ENCODE data around the gene NXNL1.

The NXNL1 gene

DNA sequence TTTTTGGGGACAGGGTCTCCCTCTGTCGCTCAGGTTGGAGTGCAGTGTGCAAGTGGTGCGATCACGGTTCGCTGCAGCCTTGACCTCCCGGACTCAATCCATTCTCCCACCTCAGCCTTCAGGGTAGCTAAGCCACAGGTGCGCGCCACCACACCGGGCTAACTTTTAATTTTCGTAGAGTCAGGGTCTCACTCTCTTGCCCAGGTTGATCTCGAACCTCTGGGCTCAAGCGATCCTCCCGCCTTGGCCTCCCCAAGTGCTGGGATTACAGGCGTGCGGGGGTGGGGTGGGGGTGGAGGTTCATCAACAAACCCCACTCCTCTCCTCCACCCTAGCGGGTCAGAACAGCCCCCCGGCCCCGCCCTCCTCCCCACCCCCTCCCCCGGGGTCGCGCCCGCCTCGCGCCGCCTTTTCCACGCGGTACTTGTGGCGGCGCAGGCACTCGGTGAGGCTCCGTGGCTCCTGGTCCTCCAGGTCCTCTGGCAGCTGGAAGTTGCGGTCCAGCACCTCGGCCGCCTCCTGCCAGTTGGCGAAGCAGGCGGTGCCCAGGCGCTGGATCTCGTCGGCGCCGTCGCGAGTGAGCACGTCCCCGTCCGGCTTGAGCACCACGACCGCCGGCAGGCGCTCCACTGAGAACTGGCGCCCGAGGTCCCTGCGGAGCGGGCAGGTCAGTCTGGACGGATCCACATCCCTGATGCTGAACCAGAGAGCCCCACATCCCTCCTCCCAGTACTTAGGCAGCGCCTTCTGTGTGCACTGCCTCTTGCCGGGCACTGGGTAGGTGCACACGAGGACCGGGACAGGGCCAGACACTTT is 5.2 kb downstream of the NXNL1 start:
- DNase-seq (ENCODE audit: low spot score) = no peak

DNA sequence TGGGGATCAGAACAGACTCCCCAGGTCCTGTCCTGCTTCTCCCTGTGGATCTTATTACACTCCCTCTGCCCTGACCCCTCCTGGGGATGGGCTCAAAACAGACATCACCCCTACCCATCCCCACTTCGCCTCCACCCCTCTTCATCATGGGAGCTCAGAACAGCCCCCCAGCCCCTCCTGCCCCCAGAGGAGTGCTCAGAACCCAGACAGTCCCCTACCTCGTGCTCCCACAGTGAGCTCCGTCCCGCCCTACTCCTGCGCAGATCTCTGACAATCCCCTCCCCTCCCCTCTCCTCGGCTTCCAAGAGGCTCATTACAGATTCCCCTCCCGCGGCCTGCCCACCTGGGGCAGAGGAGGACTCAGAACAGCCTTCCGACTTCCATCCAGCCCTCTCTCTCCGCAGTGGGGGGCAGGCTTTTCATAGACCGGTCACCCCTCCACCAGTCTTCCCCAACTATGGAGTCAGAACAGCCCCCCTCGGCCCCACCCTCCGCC is 6.1 kb downstream of the NXNL1 start:
- DNase-seq (ENCODE audit: low spot score) = no peak

DNA sequence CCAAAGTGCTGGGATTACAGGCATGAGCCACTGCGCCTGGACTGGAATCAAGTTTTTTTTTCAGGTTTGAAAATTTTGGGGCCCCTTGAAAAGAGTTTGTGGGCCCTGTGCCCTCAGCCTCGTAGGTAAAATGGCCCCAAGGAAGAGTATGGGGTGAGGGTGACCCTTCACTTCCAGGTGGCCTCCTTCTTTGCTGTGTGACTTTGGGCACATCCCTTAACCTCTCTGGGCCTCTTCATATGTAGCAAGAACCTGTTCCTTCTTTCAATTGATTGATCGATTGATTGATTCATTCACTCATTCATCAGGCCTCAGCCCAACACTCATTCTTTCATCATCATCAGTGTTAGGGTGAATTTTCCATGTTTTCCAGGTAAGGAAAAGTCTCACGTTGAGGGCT is 8.9 kb downstream of the NXNL1 start:
- no peak for DNase-seq (ENCODE audit: low spot score)

DNA sequence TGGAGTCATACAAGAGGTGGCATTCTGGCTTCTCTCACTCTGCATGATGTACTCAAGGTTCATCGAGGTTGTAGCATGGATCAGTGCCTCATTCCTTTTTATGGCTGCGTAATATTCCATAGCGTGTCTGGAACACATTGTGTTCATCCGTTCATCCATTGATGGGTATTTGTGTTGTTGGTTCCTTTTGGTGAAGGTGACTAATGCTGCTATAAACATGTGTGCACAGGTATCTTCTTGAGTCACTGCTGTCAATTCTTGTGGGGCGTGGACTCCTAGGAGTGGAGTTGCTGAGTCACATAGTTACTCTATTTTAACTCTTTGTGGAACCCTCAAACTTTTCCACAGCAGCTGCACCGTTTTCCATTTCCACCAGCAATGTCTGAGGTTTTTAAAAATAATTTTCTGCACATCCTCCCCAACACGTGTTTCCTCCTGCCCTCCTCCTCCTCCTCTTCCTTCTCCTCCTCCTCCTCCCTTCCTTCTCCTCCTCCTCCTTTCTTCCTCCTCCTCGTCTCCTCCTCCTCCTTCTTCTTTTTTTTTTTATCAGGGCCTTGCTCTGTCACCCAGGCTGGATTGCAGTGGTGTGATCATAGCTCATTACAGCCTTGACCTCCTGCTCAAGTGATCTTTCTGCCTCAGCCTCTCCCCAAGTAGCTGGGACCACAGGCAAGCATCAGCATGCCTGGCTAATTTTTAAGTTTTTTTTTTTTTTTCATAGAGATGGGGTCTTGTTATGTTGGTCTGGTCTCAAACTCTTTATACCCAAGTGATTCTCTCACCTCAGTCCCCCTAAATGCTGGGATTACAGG is 10.3 kb downstream of the NXNL1 start:
- DNase-seq (ENCODE audit: low spot score) = peak; percentile 91

DNA sequence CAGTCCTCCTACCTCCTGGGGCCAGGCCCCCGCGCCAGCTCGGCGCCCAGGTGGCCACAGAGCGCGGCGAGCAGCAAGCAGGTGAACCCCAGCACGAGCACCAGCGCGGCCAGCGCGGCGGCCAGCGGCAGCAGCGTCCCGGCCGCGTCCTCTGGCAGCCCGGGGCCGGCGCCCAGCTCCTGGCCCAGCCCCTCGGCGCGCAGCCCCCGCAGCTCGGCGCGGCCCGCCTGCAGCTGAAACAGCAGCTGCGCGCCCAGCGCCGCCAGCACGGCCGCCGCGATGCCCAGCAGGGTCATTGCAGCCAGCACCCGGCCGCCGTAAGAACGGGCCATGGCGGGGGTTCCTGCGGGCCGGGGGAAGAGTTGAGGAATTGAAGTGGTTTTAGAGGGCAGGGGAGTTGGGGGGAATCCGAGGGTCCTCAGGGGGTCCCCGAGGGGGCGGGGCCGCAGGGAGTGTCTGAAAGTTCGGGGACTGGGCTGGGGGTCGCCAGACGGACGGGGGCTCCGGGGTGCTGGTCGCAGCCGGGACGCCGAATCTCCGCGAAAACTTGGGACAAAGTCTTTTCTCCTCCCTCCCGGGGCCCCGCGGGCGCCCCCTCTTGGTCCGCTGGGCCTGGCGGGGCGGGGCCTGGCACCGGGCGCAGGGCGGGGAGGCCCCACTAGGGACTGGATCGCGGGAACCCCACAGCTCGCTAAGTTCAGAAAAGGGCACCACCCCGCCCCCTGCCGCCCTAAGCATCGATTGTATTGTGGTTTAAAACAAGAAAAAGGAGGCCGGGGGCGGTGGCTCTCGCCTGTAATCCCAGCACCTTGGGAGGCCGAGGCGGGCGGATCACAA is 12.4 kb downstream of the NXNL1 start, which contains the start of gene TMEM221:
Gene TMEM221, minus strand, starts transcription at position 538 of the 837 bp plus-strand sequence. Its CDS starts 206 bp downstream, at position 332.
- no peak for DNase-seq (ENCODE audit: low spot score)

DNA sequence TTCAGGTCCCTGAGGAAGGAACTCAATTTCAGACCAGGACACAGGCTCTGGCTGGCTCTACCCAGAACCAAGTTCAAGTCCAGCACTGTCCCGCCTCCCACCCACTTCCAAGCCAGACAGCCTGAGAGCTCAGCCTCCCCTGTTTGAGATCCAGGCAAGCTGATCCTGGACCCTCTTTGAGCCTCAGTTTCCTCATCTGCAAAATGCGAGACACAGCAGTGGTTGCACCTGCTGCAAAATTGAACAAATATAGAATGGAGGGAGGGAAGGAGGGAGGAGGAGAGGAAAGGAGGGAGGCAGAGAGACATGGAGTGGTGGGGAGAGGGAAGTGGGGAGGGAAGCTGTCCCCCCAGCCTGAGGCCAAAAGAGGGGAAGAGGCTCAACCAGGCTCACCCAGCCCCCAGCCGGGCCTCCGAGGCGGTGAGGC is 13.0 kb downstream of the NXNL1 start:
- DNase-seq (ENCODE audit: low spot score) = no peak

DNA sequence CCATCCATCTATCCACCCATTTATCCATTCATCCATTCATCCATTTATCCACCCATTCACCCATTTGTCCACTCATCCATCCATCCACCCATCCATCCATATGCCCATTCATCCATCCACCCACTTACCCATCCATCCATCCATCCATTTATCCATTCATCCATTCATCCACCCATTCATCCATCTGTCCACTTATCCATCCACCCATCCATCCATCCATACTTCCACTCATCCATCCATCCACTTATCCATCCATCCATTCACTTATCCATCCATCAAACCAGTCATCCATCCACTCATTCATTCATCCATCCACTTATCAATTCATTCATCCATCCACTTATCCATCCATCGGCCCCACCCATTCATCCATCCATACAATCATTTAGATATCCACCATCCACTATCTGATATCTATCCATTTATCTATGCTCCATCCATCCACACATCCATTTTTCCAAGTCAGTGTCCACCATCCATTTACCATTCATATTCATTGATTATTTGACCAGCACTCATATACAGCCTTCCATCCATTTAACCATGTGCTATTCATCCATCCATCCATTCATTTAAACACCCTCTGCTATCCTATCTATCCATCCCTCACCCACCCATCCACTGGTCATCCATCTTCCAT is 15.1 kb downstream of the NXNL1 start:
- DNase-seq (ENCODE audit: low spot score) = no peak

DNA sequence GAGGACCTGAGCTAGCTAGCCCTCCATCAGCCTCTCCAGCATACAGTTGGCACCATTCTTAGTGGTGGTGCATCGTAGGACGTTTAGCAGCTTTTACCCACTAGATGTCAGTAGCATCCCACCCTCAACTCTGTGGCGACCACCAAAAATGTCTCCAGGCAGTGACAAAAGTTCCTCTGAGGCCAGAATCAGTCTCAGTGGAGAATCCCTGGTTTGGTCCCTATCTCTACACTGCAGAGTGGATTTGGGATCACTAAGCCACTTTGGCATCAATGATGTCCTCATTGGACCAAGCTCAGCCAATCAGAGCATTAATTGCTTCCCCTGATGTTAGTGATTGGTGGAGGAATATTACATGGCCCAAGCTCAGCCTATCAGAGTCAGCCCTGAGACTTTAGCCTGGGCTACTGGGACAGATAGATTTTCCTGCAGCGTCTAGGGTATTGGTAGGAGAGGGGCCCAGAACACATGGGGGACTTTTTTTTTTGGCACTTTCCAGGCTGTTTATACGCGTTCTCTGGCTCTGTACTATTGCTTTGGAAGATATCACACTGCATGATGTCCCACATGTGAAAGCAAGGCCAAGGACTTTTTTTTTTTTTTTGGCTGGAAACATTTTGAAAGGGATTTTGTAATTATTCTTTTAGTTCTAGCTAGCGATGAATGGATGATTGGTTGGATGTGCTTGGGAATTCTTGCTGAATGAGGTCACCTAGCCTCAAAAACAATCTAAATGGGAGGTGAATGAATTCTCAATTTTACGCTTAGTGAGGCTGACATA is 19.3 kb downstream of the NXNL1 start:
- no peak for DNase-seq (ENCODE audit: low spot score)

DNA sequence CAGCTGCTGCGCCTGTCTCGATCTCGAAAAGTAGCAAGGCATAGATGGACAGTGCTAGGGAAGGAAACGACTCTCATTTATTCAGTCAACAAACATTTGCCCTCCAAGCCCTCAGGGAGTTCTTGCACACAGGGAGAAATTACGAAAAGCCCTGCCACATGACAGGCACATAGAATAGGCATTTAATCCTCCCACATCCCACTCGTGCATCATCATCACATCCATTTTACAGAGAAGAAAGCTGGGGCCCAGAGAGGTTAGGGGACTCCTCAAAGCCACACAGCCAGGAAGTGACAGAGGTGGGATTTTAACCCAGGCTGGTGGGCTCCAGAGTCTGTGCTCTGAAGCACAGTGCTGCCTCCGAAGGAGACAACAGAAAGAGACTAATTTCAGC is 23.9 kb downstream of the NXNL1 start:
- no peak for DNase-seq (ENCODE audit: low spot score)

DNA sequence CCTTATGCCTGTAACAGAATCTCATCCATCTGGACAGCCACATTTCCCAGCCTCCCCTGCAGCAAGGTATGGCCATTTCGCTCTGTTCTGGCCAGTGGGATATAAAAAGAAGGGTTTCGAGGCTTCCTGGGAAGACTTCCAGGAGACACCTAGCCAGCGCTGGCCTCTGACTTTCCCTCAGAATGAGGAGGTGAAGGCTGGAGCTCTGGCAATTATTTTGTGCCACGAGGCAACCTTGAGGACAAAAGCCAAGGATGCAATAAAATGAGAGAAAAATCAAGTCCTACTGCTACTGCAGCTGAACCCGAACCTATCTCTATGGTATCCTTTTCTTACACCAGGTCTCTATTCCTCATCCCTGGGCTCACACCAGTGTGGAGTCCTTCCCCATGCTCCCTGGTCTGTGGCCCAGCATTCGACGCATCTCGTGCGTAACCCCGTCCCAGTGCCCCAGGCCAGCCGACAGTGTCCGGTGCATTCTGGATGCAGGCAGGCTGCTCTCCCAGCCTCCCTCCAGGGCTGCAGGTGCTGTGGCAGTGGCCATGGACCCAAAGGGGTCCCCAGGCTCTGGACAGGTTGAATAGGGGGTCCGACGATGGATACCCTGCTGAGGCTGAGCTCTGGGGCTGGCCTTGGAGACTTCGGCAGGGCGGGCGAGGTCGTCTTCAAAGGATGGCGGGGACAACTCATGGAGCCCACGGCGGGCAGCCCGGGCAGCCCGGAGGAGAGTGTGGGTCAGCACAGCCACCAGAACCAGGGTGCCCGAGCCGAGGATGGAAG is 24.4 kb downstream of the NXNL1 start:
- no peak for DNase-seq (ENCODE audit: low spot score)

DNA sequence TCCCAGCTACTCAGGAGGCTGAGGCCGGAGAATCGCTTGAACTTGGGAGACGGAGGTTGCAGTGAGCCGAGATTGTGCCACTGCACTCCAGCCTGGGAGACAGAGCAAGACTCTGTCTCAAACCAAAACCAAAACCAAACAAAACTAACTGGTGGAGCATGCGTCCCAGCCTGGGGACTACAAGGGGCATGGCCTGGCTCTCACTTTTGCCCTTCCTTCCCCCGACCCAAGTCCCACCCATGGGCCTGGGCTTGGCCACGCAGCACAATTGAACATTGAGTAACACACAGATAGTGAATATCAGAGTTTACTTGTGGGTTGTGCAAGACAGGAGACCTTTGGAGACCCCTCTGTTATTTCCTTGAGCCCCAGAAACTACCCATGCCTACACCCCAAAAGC is 25.5 kb downstream of the NXNL1 start:
- no peak for DNase-seq (ENCODE audit: low spot score)

DNA sequence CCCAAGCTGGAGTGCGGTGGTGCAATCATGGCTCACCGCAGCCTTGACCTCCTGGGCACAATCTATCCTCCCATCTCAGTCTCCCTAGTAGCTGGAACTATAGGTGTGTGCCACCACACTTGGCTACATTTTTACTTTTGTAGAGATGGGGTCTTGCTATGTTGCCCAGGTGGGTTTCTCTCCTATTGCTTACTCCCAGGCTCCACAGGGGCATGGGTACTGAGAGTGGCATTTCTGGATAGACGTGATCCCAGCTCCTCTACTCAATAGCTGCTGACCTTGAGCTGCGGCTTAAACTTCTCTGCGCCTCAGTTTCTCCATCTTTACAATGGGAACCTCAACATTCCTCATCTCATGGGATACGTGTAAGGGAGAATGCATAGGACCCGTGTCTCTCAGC is 29.3 kb downstream of the NXNL1 start:
- DNase-seq (ENCODE audit: low spot score) = no peak

DNA sequence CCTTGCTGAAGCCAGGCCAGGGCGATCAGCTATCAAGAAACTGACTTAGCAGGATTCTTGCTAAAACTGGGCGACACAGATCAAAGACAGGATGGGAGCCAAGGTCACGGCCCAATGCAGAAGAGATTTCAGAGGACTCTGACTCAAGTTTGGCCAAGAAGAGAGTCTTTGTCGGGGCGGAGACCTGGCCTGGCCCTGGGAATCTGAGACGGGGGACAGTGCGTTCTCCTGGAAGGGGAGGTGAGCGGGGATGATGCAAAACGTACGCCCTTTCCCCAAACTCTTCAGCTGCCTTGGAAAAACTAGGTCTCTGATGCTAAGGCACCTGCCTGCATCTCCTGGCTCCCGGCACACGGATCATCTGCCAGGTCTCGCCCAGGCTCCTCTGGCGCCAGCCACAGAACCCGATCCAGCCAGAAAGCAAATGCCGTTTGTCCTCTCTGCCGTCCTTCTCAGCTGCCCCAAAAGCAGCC is 31.0 kb downstream of the NXNL1 start:
- DNase-seq (ENCODE audit: low spot score) = no peak

DNA sequence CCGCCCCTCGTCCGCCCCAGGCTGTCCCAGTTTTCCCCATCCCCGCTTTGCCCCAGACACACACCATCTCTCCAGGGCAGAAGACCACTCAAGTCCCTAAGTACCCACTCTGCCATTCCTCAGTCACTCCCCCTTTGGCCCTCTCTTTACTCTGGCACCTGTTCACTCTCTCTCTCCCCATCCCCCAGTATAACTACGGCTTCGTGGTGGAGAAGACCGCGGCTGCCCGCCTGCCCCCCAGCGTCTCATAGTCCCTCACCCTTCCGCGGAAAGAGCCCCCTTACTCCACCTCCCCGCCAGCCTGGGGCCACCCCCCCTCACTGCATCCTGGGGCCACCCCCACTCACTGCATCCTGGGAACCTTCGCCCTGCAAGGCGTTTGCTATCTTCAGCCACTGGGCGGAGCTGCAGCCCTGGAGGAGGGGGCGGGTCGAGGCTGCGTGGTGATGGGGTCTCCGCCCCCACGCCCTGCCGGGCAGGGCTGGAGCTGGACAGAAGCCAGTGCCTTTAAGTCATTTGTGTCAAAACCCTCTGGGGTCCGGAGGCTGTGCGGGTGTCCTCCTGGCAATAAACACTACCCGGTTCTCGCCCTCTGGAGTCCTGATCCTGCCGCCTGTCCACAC is 35.9 kb downstream of the NXNL1 start:
- DNase-seq (ENCODE audit: low spot score) = no peak

DNA sequence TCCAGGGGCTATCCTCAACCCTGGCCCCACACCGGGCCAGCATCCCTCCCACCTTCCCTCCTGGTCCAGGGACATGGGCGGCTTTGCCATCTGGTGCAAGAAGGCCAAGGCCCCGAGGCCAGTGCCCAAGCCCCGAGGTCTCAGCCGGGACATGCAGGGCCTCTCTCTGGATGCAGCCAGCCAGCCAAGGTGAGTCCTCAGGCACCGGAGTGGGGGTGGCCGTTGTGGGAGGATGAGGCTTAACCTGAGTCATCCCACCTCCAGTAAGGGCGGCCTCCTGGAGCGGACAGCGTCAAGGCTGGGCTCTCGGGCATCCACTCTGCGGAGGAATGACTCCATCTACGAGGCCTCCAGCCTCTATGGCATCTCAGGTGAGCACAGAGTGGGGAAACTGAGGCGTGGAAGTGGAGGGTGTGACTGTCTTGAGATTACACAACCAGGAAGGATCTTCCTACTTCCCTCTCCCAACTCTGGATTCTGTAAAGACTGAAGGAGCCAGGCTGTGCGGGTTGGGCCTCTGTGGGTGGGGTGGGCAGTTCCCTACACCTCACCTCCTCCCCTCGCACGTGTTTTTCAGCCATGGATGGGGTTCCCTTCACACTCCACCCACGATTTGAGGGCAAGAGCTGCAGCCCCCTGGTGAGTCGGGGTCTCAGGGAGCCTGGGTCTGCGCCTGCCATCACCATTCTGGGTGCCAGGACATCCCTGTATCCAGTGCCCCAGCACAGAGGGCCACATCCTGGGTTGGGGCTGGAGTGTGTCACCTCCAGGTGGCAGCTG is 37.1 kb downstream of the NXNL1 start:
- DNase-seq (ENCODE audit: low spot score) = no peak

DNA sequence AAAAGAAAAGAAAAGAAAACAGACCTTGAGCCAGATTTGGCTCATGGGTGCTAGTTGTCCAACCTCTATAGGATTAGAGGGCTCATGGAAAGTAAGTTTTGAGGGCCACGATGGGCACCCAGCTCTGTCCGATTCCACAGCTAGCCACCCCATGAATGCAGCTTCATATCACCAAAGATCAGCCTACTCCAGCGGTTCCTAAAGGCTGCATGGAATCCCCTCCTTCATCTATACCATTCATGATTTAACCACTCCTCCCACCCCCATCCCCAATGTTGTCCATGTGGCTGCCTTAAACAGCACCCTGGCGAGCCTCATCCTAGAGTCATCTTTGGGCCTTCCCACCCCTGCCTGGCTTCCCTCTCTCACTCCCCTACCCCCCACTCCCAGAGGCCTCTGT is 38.8 kb downstream of the NXNL1 start:
- no peak for DNase-seq (ENCODE audit: low spot score)

DNA sequence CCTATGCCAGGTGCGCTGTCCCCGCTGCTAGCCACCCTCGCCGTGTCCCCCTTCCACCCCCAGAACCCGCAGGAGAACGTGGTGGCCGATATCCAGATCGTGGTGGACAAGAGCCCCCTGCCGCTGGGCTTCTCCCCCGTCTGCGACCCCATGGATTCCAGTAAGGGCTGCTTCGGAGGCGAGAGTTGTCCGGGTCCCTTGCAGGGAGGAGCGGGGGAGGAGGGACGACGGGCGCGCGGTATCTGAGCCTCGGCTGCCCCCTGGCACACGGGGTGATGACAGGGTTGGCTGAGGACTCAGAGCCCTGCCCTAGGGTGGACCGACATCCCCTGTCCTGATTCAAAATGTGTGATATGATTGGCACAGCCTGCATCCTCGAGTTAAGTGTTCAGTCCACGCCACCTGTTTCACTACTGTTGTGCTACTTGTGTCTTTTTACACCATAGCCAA is 40.2 kb downstream of the NXNL1 start:
- no peak for DNase-seq (ENCODE audit: low spot score)

DNA sequence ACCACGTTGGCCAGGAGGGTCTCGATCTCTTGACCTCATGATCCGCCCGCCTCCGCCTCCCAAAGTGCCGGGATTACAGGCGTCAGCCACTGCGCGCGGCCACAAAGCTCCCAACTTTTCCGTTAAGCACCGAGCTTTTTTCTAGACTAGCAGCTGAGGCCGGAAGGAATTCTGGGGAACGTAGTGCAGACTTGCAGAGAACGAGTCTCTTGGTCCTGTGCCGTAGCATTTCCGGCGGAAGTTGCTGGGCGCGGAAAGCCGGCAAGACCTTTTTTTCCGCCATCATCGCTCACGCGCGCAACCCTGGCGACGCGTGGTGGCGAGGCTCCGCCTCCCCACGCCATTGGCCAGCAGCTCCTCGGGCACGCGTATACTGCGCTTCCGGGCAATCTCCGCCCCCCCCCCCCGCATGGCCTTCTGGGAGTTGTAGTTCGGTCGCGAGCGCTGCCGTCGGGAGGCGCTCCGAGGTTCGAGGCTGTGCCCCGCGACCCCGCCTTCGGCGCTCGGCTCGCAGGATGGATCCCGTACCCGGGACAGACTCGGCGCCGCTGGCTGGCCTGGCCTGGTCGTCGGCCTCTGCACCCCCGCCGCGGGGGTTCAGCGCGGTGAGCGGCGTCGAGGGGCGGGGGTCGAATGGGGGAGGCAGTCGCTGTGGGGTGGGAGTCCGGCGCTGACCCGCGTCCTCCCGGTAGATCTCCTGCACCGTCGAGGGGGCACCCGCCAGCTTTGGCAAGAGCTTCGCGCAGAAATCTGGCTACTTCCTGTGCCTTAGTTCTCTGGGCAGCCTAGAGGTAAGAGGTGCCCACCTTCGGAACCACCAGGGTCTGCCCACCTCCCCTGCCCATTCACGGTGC is 40.9 kb downstream of the NXNL1 start, which contains the start of gene MVB12A:
Gene MVB12A, plus strand, starts transcription at position 427 of the 854 bp plus-strand sequence. Its CDS starts 89 bp downstream, at position 516.
- DNase-seq (ENCODE audit: low spot score) = peak; percentile 98
